Inferior parietal cortex (tissue), 1 donor: ENCODE data around the gene TTC17.
"Not testable (repeated sequence)": the region's sequence is repeated elsewhere in the genome, so short reads cannot be mapped to it uniquely, and the experiment has no call there.

Source experiments
- DNase-seq: peaks from one replicate; pipeline ENCODE4 v3.0.0-alpha.2; 2016; ENCODE audit errors: extremely low spot score

The TTC17 gene, protein sequence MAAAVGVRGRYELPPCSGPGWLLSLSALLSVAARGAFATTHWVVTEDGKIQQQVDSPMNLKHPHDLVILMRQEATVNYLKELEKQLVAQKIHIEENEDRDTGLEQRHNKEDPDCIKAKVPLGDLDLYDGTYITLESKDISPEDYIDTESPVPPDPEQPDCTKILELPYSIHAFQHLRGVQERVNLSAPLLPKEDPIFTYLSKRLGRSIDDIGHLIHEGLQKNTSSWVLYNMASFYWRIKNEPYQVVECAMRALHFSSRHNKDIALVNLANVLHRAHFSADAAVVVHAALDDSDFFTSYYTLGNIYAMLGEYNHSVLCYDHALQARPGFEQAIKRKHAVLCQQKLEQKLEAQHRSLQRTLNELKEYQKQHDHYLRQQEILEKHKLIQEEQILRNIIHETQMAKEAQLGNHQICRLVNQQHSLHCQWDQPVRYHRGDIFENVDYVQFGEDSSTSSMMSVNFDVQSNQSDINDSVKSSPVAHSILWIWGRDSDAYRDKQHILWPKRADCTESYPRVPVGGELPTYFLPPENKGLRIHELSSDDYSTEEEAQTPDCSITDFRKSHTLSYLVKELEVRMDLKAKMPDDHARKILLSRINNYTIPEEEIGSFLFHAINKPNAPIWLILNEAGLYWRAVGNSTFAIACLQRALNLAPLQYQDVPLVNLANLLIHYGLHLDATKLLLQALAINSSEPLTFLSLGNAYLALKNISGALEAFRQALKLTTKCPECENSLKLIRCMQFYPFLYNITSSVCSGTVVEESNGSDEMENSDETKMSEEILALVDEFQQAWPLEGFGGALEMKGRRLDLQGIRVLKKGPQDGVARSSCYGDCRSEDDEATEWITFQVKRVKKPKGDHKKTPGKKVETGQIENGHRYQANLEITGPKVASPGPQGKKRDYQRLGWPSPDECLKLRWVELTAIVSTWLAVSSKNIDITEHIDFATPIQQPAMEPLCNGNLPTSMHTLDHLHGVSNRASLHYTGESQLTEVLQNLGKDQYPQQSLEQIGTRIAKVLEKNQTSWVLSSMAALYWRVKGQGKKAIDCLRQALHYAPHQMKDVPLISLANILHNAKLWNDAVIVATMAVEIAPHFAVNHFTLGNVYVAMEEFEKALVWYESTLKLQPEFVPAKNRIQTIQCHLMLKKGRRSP

DNA sequence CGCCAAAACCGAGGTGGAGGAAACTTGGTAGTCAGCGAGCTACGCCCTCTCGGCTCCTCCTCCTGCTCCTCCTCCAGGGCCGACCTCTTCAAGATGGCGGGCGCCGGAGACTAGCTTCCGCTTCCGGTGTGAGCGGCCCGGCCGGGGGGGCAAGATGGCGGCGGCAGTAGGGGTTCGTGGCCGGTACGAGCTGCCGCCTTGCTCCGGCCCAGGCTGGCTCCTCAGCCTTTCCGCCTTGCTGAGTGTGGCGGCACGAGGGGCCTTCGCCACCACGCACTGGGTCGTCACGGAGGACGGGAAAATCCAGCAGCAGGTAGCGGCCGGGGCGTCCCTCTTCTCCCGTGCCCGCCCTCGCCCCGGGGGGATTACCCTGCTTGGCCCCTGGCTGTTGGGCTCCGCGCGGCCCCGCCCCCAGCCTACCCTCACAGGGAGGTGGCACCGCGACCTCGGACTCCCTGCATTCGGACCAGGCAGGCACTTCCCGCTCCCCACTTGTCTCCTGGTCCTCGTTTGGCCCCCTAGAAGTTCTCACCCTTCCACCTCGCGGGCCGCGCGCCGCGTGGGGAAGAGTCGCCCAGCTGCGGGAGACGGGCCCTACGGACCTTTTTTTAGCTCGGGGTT is at the start of gene TTC17:
Gene TTC17, plus strand, starts transcription at position 120 of the 621 bp plus-strand sequence. Its CDS starts 35 bp downstream, at position 155.
- DNase-seq, result peak; percentile 96

DNA sequence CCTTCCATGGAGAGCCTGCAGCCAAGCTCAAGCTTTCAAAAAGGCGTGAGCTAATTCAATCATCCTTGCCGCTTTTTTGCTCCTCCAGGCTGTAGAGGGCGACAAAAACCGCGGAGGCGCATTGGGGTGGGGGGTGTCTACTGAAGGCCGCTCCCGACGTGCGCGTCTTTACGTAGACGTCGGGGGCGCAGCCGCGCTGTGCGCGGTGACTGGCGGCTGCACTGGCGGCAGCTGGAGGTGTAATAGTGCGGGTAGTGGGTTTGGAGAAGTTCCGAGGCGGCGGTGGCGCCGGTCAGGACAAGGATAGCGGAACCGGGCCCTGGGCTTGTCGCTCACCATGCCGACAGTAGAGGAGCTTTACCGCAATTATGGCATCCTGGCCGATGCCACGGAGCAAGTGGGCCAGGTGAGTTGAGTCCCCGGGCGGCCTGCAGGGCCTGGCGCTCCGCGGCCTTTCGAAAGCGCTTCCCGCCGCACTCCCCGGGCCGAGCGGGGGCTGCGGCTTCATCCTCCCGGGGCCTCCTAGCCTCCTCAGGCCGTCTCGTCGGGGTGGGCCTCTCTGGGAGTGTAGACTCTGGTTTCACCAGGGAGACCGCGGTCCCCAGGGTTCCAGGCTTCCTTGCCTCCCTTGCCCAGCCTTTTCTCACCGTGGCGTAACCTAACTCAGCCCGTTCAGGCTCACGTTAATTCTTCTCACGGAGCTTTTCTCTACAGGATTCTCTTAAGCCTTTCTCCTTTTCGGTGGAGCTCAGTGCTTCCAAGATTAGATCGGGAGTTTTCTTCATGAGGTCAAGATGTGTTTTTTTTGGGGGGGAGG is 46.7 kb upstream of the TTC17 start, which contains the start of gene API5:
Gene API5, plus strand, starts transcription at position 206 of the 817 bp plus-strand sequence. Its CDS starts 132 bp downstream, at position 338.
- DNase-seq, result peak; percentile 94

DNA sequence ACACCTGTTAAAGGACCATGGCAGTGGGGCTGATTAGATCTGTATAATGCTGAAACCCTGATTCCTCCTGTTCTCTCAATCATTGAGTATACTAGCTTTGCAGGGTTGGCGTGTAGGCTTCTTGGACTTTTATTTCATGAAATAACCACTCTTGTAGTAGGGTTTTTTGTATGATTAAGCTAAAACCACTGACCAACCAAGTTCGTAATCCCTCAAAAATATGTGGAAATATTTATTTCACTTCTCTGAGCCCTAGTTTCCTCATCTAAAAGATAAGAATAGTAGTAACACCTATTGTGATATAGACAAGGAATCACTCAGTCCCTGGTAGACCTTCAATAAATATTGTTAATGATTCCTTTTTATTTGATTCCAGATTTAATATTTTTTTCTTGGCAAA is 42.8 kb upstream of the TTC17 start:
- DNase-seq, result no peak

DNA sequence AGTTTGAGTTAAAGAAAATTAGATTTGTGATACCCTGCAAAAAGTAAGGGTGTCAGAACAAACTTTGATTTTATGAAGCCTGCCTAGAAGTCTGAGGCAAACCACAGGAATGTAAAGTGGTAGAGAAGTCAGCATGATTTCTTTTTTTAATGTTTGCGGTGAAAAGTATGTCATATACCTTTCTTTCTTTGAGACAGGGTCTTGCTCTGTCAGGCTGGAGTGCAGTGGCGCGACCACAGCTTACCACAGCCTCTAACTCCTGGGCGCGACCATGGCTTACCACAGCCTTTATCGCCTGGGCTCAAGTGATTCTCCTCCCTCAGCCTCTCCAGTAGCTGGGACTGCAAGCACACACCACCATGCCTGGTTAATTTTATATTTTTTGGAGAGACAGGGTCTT is 42.3 kb upstream of the TTC17 start:
- no peak for DNase-seq

DNA sequence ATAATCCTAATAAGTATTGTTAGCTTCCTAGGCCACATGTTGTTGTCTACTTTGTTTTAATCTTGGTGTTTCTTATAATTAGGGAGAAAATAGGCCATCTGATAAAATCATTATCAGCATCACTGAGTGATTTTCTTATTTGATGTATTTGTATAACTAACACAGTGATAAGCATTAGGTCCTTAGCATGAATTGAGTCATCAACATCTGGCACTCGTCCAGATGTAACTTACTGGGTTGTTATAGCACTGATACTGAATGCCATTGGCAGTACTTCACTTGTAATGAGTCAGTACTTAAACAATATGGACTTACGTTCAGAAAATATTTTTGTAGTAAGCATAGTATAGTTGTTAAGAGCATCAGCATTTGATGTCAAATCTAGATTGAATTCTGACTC is 30.7 kb upstream of the TTC17 start:
- no peak for DNase-seq

DNA sequence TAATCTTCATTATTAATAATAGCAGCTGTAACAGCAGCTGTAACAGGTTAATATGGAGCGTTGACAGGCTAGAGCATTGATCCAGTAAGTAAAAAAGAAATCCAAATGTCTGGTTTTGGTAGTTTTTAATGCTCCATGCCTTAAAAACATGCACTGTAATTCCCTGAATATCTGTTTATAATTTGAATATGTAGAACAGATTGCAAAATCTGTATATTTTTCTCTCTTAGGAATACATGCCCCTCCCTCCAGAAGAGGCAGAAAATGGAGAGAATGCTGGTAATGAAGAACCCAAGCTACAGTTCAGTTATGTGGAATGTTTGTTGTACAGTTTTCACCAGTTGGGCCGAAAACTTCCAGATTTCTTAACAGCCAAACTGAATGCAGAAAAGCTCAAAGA is 30.2 kb upstream of the TTC17 start:
- no peak for DNase-seq

DNA sequence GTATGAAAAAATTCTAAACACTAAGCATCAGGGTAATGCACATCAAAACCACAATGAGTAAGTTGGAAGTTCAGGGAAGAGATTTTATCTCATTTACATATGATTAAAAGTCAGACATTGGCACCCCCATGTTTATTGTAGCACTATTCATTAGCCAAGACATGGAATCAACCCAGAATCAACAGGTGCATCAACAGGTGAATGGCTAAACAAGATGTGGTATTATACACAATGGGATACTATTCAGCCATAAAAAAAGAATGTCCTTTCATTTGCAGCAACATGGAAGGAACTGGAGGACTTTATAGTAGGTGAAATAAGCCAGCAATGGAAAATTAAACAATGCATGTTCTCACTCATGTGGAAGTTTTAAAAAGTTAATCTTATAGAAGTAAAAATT is 17.6 kb upstream of the TTC17 start:
- no peak for DNase-seq

DNA sequence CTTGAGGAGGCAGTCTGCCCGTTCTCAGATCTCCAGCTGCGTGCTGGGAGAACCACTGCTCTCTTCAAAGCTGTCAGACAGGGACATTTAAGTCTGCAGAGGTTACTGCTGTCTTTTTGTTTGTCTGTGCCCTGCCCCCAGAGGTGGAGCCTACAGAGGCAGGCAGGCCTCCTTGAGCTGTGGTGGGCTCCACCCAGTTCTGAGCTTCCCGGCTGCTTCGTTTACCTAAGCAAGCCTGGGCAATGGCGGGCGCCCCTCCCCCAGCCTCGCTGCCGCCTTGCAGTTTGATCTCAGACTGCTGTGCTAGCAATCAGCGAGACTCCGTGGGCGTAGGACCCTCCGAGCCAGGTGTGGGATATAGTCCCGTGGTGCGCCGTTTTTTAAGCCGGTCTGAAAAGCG is 7.3 kb upstream of the TTC17 start:
- not testable (repeated sequence) for DNase-seq

DNA sequence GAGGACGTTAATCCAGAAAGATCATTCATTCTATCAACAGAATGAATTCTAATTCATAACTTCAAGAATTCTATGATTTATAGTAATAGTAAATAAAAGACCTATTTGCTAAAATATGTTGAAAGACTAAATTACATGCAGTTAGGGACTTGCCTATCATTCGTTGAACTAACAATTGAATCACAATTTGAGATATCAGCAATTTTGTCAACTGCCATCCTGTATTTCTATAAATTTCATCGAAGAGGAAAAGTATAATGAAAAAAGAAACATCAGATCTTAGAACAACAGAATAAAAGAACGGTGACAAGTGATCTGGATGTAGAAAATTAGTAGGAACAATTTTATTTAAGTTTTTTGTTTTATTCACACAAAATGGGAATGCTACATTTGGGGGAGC is 4.4 kb upstream of the TTC17 start:
- no peak for DNase-seq

DNA sequence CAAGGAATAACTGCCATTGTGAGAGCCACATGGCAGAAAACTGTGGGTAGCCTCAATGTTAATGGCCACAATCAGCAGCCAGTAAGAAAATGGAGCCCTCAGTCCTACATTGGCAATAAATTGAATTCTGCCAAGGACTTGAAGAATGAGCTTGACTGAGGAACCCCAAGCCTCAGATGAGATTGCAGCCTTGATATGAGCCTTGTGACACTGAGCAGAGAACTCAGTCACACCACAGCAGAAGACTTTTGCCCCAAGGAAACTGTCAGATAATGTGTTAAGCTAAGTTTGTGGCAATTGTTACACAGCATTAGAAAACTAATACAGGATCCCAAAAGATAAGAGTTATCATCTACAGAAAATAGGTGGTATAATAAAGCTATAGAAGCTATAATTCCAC is 2.4 kb upstream of the TTC17 start:
- no peak for DNase-seq

DNA sequence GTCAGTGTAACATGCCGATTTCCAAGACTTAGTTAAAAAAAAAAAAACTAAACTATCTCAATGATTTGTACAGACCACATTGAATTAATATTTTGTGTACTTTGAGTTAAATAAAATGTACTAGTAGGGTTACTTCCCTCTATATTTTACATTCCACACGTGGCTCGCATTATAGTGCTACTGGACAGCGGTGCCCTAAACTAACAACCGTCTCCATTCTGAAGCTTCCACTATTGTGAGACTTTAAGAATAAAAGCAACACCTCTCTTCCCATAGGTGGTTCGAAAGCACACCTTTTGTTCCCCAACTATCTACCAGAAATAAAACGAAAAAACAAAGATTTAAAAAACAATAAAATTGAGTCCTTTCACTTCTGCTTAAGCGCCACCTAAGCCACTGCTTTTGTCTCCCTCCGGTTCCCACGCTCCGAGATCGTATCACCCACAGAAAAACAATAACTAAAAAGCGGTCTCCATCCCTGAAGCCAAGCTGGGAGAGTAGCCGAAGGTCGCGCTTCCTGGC is 380 bp upstream of the TTC17 start:
- DNase-seq, result no peak

DNA sequence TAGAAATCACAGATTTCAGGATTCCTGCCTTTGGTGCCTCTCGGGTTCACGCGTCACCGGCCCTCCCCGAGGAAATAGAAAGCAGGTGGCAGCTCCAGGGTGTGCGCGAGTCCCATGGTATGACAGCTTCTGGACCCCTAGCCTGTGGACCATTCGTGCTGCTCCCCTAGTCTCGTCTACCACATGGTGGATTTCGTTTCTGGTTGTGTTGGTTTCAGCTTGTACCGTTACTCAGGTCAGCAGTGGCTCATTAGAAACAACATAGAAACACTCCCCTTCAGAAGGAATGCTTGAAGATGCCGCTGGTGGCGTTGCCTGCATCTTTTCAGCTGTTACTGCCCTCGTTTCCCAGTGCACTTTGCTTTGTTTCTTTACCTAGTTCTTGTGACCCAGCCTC is 700 bp downstream of the TTC17 start:
- DNase-seq, result no peak

DNA sequence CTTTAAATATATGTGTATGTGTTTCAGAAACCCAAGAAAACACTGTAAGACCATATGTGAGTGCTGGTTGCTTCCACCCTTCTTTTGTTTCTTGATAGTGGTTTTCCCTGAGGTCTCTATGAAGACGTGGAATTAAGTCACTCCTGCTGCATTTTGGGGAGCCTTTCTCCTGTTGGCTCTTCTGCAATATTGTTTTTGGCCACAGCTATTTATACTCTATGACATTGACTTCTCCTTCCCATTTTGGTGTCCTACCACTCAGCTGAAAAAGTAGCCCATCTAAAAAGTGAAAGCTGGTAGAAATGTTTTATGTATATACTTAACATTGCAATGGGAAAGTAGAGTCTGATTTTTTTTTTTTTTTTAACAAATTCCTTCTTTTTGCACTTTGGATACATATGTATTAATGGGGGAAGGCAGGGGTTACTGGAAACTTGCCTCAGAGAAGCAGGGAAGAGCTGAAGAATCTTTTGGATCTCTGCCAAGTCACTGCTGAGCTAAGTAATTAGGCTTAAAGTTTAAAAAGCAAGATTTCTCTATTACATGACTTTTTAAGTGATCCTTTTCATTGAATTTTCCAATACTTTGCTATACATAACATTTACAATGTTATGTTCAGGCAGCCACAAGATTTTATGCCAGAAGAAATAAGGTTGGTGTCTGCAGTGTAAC is 1.8 kb downstream of the TTC17 start:
- no peak for DNase-seq

DNA sequence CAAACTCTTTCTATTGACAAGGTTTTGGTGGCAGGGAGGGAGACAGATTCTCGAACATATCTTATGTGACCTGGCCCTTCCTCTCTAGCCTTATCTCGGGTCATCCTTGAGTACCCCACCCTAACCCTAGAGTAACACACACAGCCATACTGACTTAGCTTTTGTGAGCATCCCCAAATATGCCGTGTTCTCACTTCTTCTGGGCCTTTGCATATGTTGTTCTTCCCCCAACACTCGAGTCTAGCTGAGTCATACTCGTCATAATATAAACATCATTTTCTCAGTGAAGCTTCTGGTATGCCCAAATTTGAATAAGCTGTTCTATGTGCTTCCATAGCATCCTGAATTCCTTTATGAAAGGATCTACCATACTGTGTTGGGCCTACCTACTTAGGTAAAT is 8.0 kb downstream of the TTC17 start:
- no peak for DNase-seq

DNA sequence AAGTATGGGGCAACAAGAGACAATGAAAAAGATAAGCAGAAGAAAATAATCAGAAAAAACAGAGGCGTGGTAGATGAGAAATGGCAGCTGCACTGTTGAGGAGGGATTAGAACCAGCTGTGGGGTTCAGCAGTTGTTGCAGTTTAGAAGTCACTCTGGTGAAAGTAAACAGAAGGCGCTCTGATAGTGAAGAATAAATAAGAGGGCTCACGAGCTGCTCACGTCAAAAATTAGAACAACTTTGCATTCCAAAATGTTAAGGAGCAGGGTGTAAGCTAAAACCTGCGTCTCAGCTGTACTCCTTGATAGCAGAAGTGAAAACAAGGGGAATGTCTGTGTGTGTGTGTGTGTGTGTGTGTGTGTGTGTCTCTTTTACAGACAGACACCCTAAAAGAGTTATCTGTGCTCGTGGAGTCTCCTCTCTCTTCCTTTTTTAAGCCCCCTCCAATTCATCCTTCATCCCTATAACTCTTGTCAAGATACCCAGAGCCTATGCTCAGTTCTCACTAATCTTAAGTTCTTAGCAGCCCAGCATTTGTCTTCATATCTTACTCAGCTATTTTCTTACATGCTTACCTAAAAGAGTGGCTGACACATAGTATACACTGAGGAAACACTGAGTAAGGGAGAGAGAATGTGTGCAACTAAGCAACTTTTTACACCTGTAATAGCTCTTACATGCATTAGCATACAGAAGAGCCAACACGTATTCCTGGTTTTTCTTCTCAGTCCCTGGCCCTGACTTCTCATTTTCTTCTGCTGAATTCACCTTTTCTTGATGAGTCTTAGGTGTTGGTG is 8.9 kb downstream of the TTC17 start:
- no peak for DNase-seq

DNA sequence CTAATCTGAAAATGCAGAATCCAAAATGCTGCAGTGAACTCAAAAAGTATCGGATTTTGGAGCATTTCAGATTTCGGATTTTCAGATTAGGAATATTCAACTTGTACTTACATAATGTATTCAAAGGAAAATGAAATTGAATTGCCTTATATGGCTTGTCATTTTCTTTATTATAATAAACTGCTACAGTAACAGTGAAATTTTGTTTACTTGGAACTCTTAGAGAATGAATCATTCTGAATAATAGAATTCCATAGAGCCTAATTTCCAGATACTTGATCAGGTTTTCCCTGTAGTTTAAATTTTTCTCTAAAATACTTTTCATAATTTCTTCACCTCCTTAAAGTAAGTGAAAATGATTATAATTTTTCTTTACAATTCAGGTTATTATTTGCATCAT is 17.3 kb downstream of the TTC17 start:
- DNase-seq, result no peak

DNA sequence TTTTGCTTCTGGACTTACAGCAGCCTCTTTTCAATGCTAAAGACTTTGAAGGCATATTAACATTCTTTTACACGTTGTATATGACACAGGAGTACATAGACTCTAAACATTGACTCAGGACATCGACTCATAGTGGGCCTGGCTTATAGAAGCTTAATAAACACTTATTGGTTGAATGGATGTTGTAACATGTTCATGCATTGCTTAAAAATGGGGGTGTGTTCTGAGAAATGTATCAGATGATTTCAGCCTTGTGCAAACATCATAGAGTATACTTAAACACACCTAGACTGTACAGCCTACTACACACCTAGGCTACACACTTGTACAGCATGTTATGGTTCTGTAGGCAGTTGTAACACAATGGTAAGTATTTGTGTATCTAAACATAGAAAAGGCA is 17.9 kb downstream of the TTC17 start:
- DNase-seq, result no peak

DNA sequence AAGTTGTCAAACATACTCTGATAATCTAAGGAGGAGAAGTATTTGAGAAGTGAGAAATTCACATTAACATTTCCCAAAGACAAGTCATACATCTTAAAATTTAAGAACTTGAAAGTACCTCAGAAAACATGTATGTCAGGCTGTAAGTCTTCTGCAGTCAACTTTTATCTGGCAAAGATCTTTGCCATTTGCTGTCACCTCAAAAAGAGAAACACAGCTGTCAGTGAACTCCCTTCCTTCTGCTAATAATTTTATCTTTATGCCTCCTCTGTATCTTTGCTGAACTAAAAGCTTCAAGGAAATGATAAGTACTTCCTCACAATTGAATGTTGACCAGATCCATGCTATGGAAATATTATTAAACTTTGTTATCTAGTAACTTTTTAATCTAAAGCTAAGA is 18.7 kb downstream of the TTC17 start:
- DNase-seq, result no peak

DNA sequence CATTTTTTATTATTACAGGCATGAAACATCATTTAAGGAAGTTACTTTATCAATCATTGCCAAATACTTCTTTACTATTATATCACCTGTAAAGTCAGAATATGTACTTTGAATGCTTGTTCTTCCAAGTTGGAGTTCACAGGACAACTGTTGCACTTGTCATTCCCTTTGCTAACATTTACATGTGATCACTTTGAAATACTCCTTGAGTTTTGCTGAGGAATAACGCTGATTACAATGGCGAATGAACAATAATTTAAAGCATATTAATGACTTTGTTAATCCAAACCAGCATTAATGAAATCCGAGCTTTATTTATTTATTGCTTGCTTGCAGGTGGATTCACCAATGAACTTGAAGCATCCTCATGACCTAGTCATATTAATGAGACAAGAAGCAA is 20.2 kb downstream of the TTC17 start:
- DNase-seq, result no peak
